ENCODE results near the gene CUEDC1.

CUEDC1 gene

DNA sequence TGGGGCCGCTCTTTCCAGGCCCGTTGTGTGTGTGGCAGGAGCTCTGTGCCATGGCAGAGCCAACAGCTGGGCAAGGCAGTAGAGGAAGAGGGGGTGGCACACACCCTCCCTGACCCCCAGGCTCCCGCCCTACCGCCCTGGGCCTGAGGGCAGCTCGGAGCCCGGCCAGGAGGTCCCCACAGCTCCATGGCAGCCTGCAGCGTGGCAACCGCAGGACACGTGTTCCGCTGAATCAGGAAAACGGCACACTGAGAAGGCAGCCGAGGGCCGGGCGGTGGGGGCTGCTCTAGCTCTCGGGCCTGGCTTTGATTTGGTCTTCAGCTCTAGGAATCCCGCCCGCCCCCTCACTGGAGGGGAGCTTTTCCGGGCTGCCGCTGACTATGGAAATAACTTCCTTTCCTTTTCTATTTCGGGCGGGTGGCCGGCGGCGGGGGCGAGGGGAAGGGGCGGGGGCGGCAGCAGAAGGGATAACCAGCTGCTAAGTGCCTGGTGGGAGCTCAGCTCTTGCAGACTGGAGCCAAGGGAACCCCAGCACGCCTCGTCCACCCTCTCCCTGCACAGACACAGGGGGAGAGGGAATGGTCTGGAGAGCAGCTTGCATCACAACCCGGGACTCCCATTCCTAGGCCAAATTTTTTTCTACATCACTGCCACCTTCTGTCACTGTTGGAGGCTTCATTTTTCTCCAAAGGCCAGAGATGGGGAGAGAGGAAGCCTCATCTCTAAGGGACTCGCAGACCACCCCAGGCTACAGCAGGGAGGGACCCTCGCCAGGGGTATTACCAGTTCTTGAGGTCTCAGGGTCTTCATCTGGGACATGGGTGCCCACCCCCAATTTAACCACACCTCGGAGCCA, 80.5 kb downstream of the CUEDC1 start:
- DNase-seq (ENCODE audit: low spot score): no peak

DNA sequence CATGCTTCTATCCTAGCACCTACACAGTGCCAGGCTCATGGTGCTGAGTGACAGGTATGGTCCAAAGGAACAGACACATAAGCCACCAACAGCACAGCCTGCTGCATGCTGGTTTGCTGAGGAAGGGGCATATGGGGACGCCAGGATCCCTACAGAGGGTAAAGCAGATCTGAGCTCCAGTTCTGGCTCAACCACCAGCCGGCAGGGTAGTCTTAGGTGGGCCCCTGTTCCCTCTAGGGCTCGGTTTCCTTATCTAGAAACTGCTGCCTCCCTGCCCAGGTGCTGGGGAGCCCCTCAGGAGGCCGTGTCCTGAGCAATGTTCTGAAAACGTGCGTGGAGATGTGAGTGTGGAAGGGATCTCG, 81.2 kb downstream of the CUEDC1 start:
- no peak for DNase-seq (ENCODE audit: low spot score)

DNA sequence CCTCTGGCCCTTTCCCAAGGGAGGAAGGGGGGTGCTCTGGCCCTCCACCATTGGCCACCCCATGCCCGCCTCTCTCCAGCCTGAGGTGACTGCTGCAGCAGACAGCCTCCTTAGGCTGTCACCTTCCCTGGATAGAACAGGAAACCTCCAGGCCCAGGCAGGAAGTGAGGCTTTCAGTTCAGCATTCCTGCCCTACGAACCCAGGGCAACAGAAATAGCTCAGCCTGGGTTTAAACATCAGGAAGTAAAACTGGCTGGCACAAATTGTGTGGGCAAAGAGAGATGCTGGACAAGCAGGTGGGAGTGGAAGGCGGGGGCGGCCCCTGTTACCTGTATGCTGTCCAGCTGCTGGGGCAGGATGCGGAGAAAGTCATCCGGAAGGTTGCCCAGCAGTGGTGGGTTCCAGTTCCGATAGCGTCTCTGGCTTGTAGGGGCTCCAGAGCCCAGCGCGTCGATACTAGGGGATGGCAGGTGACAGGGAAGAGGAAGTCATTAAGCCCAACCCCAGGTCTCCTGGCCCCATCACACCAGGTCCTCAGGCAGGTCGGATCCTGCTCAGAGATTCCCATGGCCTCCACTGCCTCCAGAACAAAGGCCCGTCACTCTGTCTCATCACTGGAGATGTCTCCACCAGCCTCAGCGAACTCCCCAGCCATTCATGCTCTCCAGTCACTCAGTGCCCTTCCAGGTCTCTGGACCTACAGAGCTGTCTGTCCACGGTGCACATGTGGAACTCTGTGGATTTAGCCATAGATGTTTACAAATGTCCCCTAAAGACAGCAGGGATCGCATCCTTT, 81.8 kb downstream of the CUEDC1 start:
- no peak for DNase-seq (ENCODE audit: low spot score)

DNA sequence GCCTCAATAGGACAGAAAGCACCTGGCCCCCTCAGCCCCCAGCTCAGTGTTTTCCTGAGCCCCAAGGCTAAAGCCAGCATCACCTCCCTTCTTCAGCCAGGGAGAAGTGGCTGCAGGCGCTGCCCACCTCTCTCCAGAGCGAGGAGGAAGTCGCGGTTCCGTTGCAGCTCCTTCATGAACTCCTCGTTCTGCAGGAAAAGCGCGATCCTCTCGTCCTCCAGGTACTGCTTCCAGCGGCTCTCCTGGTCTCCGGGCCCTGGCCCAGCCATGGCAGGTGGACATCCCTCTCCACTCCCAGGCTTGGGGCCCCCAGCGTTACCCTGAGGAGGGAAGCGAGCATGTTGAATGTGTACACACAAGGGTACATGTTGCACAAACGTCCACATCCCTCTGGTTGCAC, 82.7 kb downstream of the CUEDC1 start:
- DNase-seq (ENCODE audit: low spot score): no peak

DNA sequence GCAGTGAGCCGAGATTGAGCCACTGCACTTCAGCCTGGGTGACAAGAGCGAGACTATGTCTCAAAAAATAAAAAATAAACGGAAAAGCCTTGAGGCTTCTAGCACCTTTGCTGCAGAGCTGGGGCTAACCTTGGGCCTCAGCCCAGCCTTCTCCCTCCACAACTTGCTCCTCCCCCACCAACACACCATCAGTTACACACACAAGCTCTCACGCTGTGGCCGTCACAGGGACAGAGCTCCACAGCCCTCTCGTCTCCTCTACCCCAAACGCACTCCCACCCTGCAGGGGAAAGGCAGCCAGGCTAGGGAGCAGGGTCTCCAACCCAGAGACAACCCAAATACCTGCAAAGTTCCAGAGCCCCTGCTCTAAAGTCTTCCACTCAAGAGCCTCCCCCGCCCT, 83.3 kb downstream of the CUEDC1 start:
- DNase-seq (ENCODE audit: low spot score): no peak

DNA sequence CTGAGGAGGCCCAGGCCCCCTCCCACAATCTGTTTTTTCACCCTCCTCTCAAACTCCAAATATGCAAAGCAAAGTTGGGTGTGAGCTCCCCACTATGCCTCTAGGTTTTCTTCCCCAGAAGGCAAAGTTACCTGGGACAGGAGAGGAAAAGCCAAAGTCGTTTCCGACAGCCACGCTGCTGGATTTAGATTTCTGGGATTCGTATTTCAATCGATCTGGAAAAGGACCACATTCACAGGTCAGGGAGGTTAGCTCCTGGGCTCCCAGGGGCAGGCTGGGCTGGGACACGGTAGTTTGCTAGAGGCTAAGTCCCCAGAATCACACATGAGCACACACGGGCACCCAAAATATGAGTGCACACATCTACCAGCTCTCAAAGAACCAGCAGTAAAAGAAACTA, 84.1 kb downstream of the CUEDC1 start:
- DNase-seq (ENCODE audit: low spot score): no peak

DNA sequence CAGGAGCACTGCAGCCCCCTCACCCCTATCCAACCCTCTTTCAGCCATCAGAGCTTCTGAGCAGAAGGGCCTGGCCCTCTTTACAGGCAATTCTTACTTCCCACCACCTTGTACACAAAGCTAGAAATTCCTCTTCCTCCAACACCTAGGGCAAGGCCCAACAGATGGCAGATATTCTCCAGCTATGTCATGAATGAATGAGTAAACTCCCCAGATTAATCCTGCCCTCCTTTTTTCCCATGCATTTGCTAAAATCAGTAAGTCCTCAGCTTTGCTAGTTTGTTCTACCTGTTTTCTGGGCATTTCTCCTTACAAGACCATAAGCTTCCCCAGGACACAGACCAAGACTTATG, 85.0 kb downstream of the CUEDC1 start:
- DNase-seq (ENCODE audit: low spot score): no peak

DNA sequence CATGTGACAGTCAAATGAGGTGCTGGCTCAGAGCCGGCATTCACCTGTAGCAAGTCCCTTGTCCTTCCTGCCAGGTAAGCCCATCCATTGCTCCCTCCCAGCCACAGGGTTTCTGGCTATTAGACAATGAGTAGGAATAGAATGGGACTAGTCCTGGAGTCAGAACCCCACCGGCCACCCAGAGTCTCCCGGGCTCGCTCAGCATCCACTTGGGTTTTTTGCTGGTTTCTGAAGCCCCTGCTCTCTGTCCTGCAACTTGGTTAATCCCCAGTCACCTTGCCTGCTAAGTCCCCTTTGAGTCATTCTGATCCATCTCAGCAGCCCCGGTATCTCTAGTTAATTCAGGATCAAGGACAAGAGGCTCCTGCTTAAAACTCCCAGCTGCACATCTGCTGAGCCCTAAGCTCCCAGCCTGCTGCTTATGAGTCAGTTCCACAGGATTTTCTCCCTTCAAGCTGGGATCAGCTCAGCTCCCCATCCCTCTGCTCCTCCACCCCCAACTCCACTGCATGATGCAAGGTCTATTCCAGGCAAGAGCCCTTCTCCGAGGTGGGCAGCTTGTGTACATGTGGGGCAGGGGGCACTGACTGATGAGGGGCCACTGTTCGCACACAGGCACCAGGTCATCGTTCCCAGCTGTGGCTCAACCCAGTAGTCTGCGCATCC, 85.5 kb downstream of the CUEDC1 start:
- no peak for DNase-seq (ENCODE audit: low spot score)

DNA sequence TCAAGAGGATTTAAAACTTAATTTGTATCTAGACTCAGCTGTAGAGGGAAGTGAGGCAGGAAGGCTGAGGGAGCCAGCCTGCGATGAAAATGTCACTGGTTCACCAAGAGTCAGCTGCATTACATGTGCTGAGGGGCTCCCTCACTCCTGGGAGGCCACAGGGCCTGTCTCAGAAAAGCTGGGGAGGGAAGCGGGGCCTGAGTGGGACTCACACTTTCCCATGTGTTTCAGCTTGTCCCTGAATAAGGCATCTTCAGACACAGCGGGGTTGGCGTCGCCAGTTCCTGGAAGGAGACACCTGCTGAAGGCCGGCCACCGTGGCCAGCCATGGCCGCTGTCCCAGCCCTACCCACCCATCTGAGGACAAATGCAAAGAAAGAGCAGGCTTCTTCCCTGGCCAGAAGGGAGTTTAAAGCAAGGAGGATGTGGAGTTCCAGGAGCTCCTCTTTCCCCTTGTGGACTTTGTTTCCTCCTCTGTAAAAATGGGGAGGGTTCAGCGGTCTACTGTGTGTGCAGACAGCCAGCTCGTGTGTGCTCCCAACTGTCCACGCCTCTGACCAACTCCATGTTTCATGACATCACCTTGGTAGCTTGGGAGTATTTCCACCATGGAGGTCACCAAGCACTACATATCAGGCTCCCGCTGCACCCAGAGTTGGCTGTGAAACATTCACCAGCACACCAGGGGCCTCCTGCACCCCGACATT, 86.1 kb downstream of the CUEDC1 start:
- DNase-seq (ENCODE audit: low spot score): no peak

DNA sequence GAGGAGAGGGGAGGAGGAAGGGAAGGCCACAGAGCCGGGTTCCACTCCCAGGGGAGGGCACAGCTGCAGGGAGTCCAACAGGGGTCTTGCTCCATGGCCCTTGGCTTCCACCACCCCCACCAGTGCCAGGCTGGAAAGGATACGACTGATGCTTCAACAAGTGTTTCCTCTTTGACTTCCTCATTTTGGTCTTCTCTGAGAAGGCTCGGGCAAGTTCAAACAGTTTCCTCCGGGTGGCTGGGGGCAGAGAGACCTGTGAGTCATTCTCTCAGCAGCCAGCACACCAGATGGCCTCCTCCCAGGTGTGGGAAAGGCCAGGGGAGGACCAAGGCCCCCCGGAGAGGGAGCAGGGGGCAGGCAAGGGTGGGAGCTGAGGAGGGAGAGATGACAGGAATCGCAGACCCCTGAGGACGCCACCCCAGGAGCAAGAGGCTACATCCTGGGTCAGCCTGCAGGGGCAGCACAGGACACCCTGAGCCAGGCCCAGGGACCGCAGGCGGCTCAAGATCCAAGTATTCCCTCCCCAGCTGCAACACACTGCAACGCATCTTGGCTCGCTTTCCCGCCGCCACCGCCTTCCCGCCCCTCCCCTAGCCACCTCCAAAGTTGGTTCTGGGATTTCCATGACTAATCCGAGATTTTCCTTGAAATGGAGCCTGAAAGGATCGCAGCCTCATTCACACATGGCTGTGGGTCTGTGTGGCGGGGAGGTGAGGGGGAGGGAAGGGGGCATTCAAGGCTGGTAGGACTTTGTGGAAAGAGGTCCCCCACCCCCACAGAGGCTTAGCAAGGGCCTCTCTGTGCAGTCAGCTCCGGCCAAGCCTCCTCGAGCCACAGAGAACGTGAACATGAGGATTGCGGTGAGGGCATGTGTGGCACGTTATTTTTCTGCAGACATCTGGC, 87.0 kb downstream of the CUEDC1 start:
- peak; percentile 41 for DNase-seq (ENCODE audit: low spot score)

DNA sequence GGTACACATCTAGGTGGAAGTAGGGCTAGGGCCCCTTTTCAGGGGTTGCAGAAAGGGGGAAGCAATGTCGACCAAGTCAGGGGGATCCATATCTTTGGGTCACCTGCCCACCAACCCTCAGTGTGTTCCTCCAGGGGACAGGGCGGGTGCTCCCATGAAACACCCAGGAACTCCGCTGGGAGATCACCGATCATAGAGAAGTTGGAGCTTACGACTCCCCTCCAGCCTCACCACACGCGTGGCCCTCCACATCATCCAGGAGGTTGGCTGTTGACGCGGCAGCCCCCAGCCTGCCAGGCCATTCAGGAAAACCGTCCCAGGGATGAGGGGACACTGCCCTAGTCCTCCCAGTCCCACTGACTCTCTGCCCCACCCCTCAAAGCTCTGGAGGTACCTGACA, 88.1 kb downstream of the CUEDC1 start:
- no peak for DNase-seq (ENCODE audit: low spot score)

DNA sequence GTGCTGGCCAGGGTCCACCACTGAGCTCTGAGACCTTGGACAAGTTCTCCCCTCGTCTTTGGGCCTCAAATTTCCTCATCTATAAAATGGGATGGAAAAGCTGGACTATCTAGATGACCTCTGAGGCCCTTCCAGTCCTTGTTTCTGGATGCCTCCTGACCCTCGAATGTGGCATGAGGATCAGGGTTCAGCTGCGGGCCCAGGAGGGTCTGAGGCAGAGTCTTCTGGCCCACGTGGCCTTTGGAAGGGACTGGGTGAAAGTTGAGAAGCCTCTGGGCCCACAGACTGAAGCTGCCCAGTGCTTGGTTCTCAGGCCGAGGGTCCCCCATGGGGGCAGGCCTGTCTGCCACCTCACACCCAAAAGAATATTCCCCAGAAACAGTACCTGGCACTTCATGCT, 88.5 kb downstream of the CUEDC1 start:
- DNase-seq (ENCODE audit: low spot score): no peak

DNA sequence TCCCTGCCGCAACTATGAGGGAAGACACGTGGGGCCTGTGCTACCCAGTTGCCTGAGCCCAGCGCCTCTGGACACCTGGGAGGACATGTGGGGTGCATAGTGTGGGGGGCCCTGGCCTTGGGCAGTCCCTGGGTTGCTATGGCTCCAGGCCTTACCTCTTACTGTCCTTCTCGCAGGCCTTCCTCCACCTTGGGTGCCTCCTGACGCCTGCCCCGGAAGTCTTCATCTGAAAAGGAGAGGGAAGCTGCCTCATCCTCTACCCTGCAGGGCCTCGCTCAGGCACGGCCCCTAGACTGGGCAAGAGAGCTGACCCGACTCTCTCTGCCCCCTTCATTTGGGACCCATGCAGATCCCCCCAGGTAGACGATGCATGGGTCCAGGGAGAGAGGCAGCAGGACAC, 88.9 kb downstream of the CUEDC1 start:
- DNase-seq (ENCODE audit: low spot score): no peak

DNA sequence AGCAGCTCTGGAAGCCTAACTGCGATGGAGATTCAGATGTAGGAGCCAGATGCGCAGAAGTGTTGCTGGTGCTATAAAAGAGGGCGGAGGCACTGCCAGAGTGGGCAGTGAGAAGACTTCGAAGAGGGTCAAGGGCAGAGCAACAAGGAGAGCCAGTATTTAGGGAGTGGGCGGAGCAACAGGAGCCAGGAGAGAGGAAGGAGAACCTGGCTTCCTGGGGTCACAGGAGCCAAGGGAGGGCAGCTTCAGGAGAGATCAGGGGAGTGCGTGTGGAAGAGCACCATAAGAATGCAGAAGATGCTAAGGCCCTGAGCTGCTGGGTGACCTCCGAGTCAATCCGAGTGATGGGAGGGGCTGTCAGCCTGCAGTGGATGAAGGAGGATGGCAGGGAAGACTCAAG, 90.9 kb downstream of the CUEDC1 start:
- DNase-seq (ENCODE audit: low spot score): no peak

DNA sequence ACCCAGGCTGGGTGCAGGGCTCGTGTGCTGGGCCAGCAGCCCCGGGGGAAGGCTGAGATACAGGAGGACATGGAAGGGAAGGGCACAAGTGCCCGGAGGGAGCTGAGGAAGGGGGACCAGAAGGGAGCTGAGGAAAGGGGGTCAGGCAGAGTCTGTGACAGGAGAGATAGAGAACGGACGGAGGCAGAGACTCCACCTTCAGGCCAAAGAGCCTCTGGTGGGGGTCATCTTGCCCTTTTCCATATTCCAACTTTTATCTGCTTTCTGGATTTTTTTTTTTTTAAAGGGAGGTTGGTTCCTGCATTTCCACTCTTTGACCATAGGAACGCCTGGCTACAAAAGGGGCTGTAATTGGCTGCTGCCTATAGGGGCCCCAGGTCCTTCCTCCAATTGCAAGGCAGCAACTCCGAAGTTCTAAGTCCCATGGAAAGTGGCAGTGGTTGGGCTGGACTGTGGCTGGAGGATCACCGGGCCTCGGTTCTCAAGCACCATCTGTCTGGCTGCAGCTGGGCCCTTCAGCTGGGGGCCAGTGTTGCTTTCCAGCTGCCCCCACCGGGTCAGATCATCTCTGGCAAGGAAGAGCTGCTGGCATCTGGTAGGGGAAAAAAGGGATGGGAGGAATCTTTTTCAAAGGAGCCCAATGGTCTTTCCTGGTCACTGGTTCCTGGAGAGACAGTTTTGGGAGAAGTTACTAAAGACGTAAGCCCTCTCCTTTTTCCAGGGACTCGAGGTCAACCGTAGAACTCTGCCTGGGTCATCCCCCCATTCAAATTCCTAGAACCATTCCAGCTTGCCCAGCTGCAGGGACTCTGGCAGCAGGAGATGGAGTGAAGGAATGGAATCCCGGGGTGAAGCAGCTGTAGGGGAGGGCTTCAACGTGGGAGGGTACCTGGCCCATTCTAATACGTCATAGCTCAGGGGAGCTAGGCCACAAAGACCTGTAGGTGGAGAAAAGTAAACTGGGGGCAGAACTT, 92.2 kb downstream of the CUEDC1 start:
- peak; percentile 62 for DNase-seq (ENCODE audit: low spot score)

DNA sequence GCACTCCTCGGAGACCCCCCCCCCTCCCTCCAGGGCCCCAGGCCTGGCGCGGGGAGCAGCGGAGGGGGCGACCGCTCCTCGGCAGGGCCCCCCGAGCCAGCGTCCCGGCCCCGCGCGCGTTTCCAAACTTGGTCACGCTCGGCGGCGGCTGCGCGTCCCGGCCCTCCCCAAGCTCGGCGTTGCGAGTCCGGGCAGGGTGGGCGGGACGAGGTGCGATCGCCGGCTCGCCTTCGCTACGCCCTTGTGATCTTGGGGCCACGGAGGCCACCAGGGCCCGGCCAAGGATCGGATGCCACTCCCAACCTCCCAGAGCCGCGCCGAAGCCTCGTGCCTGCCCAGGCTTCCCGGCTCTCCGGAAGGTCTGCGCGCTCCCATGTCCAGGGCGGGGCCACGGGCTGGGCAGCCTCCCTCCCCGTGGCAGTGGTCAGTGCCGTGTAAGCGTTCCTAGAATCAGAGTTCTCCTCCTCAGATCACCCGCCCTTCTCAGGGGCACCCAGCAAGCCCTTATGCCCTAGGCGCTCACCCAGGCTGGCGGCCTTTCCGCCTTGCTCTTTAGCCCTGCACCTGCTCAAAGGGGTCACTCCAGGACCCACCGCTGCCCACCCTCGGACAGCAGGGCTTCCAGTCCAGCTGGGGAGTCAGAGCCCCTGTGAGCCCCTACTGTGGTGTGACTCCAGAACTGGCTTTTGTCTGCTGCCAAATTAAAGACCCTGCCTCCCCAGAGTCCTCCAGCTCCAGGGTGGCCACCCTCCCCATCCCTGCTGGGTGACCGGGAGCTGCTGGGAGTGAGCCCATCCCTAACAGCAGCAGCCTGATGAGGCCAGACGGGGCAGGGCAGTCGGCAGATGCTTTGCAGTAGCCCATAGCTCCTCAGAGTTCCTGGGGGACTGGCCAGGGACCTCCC, 93.2 kb downstream of the CUEDC1 start:
- peak; percentile 67 for DNase-seq (ENCODE audit: low spot score)

DNA sequence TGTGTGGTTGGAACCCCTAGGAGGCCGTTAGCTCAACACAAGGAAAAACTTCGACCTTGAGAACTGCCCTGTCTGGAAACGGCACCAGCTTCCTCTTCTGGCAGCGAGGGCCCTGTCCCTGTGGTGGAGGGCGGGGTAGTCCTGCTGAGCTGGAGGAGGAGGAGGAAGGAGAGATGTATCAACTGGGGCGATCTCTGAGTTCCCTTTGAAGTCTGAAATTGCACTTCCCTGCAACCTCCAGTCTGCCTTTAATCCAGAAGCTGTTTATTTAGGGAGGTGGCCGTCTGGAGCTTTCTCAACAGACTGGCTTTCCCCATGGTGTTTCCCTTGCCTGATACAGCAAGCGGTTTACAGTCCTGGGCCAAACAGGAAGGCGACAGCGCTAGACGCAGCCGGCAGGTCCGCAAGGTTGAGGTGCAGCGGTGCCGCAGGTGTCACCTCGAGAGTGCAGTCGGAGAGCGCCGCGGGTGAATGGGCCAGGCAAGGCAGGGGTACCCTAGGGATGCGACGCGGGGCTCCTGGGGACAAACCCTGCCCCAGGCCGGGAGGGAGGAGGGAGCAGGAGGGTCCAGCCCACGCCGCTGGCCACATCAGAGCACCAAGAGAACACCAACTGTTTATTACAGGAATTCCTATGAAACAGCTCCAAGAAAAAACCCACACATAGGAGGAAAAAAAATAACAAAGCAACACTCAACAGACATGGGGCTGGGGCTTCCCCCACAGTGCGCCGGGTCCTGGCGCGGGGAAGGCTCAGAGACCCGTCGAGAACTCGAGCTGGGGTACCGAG, 94.0 kb downstream of the CUEDC1 start:
- DNase-seq (ENCODE audit: low spot score): peak; percentile 68

DNA sequence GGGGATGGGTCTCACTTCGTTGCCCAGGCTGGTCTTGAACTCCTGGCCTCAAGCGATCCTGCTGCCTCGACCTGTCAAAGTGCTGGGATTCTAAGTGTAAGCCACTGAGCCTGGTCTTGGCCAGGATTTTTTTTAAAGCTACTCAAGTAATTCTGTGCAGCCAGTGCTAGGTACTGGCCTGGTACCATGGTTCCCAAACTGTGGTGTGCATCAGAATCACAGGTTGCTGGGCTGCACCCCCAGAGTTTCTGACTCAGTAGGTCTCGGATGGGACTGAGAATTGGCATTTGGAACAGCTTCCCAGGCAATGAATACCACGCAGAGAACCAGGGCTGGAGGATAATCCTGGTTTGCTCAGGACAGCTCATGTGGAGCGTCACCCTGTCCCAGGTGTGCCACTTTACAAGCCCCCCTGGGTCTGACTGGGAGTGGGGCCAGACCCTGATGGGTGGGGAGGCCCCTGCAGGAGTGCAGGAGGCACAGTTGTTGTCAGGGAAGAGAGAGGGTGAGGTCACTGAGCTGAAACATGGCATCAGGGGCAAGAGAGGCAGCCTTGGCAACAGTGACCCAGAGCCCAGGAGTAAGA, 94.7 kb downstream of the CUEDC1 start:
- no peak for DNase-seq (ENCODE audit: low spot score)

All from HuH-7.5 (cell line).